T follicular helper cell (primary cell): ENCODE data around the gene OR1E1.
"Not testable (repeated sequence)": the region's sequence is repeated elsewhere in the genome, so short reads cannot be mapped to it uniquely, and the experiment has no call there.

ENCODE experiments used
- DNase-seq: peaks from one replicate; pipeline ENCODE4 v3.0.0-alpha.2; 2020; ENCODE audit warnings: low read depth
- total RNA-seq, 2 experiments: gene quantifications; one replicate each; lab custom pipeline; 2026; lab: John Stamatoyannopoulos, UW

Gene OR1E1
- total RNA-seq: 0 reads per million in 2 experiments

GRCh38 chr17:3398310-3398709 lies at the start of gene OR1E1:
Gene OR1E1 (minus strand): TSS chr17:3398410. CDS start chr17:3398410, 0 bp downstream.
- DNase-seq: no peak

DNA sequence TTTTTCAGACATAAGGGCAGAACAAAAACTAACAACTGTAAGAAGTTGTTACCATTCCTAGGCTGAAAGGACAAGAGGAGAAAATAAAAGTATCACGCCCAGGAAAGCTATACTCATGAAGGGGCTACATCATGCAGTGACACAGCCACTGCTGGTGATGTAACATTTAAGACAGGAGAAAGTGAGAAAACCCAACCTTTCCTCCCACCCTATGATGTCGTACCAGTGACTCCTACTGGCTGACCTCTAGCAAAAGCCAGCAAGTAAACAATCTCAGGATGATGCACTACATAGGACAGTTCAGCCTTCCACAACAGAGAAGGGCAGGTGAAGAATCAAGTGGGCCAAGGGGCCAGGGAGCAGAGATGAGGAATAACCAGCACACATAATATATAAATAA lies 49.4 kb upstream of the OR1E1 start:
- DNase-seq: no peak

GRCh38 chr17:3440451-3440850 lies 42.2 kb upstream of the OR1E1 start:
- no peak for DNase-seq

GRCh38 chr17:3438368-3438767 lies 40.2 kb upstream of the OR1E1 start:
- DNase-seq: no peak

- DNase-seq: no peak
These were observed 35.5 kb upstream of the OR1E1 start, which contains the start of gene OR1E2 for GRCh38 chr17:3433741-3434140. Gene OR1E2 (minus strand): TSS chr17:3433841. CDS start chr17:3433841, 0 bp downstream.

GRCh38 chr17:3433215-3433614 lies 35.0 kb upstream of the OR1E1 start:
- not testable (repeated sequence) for DNase-seq

DNA sequence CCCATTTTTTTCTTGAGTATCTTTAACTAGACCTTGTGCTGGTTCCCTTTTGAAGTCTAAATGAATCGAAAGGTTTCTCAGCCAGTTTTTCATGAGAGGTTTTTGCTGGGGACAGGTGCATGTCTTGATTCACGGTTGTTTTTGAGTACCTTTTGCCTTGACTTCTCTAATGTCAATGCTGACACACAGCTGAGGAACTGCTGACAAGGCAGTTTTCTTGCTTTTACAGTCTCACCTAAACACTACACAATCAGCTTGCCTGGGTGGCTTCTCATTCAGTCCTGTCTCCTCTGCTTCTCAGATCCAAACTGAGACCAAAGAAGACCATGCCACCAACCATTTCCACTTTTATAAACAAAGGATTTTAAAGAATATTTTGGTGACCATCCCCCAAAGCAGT lies 20.0 kb upstream of the OR1E1 start:
- DNase-seq: no peak

DNA sequence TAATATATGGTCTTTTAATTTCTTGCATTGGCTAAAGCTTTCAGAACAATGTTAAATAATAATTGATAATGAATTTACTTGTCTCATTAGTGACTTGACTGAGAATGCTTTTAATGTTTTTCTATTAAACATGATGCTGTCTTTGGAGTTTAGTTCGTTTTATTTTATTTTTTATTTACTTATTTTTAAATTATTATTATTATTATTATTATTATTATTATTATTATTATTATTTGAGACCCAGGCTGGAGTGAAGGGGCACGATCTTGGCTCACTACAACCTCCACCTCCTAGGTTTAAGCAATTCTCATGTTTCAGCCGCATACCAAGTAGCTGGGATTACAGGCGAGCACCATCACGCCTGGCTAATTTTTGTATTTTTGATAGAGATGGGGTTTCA lies 17.4 kb upstream of the OR1E1 start:
- no peak for DNase-seq

- DNase-seq: not testable (repeated sequence)
These were observed 14.0 kb upstream of the OR1E1 start for GRCh38 chr17:3412216-3412615.

GRCh38 chr17:3411070-3411469 lies 12.9 kb upstream of the OR1E1 start, which contains the start of gene OR3A3:
Gene OR3A3 (plus strand): TSS chr17:3411370.
- no peak for DNase-seq

- not testable (repeated sequence) for DNase-seq
These were observed 5.6 kb upstream of the OR1E1 start for GRCh38 chr17:3403856-3404255.

DNA sequence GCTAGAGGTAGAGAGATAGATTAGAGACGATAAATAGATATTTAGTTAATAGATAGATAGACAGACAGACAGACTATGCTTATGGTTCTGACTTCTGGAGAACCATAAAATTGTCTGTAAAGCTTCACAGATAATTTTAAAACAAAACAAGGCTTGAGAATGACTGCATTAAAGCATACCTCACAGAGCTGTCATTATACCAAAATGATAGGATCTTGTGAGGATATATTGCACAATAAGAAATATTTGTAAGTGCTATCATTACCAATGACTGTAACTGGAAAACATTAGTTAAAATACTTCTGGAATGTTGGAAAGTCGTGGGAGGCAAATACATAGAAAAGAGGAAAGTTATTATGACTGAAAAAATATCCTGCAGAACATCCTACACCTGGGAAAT lies 3.6 kb upstream of the OR1E1 start:
- no peak for DNase-seq

GRCh38 chr17:3400055-3400454 lies 1.8 kb upstream of the OR1E1 start:
- no peak for DNase-seq

GRCh38 chr17:3397801-3398200 lies 409 bp downstream of the OR1E1 start:
- DNase-seq: not testable (repeated sequence)

GRCh38 chr17:3389791-3390190 lies 8.4 kb downstream of the OR1E1 start:
- DNase-seq: no peak

- DNase-seq: no peak
These were observed 12.1 kb downstream of the OR1E1 start, which contains the start of gene OR3A2 for GRCh38 chr17:3385869-3386816. Gene OR3A2 (minus strand): TSS chr17:3386308.

GRCh38 chr17:3381957-3382356 lies 16.3 kb downstream of the OR1E1 start:
- no peak for DNase-seq

DNA sequence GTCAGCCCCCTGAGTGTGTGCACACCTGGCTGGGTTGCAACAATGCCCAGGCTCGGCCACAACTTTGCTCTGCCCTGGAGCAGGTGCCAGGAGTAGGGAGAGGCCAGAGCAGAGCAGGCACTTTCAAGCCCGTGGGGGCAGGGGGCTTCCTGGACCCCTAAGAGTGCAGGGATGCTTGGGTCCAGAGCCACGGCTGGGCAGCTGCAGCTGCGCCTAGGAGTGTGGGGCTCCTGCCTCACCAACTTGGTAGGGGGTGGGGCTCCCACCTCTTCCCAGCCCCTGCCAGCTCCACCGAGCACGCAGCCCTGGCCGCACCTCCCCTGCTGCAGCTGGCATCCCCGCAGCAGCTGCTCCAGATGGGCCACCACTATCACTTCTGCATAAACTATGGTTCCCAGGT lies 19.9 kb downstream of the OR1E1 start:
- DNase-seq: no peak

DNA sequence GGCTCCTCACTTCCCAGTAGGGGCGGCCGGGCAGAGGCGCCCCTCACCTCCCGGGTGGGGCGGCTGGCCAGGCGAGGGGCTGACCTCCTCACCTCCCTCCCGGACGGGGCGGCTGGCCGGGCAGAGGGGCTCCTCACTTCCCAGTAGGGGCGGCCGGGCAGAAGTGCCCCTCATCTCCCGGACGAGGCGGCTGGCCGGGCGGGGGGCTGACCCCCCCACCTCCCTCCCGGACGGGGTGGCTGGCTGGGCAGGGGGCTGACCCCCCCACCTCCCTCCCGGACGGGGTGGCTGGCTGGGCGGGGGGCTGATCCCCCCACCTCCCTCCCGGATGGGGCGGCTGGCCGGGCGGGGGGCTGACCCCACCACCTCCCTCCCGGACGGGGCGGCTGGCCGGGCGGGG lies 27.0 kb downstream of the OR1E1 start:
- not testable (repeated sequence) for DNase-seq
